ENCODE data around the gene TESK1.
"Not testable (repeated sequence)": the region's sequence is repeated elsewhere in the genome, so short reads cannot be mapped to it uniquely, and the experiment has no call there.

TESK1 gene

DNA sequence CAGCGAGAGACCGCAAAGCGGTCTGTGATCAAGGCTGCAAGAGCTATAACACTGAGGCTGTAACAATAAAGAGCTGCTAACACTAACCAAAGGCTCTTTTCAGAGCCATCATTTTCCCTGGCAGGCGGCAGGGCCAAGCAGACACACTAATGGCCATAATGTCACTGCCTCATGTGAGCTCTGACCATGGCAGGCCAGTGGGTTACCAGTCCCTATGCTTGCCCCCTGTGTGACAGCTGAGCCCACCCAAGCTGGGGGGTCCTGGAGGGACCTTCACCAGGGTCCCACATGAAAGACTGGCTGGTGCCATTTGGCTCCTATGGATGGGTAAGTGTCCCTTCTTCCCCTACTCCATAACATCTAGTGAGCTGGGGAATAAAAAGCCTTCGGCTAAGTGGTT, 29.6 kb upstream of the TESK1 start:
- POLR2A ChIA-PET = no interaction called here
- DNase-seq (ENCODE audit: low read depth, low spot score) = no peak
- TF ChIP-seq, protein P1, sequence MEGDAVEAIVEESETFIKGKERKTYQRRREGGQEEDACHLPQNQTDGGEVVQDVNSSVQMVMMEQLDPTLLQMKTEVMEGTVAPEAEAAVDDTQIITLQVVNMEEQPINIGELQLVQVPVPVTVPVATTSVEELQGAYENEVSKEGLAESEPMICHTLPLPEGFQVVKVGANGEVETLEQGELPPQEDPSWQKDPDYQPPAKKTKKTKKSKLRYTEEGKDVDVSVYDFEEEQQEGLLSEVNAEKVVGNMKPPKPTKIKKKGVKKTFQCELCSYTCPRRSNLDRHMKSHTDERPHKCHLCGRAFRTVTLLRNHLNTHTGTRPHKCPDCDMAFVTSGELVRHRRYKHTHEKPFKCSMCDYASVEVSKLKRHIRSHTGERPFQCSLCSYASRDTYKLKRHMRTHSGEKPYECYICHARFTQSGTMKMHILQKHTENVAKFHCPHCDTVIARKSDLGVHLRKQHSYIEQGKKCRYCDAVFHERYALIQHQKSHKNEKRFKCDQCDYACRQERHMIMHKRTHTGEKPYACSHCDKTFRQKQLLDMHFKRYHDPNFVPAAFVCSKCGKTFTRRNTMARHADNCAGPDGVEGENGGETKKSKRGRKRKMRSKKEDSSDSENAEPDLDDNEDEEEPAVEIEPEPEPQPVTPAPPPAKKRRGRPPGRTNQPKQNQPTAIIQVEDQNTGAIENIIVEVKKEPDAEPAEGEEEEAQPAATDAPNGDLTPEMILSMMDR (IDR thresholded peaks at IDR 0.05; ENCODE audit: insufficient read depth, low read length, missing control alignments) = no peak
- H3K4me3 ChIP-seq (ENCODE audit: low read depth, low read length) = no peak overlapping the region
- CTCF ChIA-PET = interaction anchor here (1.3 kb wide), 1 partner anchor 22 kb away, joined by 4 read pairs; no protein-coding TSS in a partner anchor

DNA sequence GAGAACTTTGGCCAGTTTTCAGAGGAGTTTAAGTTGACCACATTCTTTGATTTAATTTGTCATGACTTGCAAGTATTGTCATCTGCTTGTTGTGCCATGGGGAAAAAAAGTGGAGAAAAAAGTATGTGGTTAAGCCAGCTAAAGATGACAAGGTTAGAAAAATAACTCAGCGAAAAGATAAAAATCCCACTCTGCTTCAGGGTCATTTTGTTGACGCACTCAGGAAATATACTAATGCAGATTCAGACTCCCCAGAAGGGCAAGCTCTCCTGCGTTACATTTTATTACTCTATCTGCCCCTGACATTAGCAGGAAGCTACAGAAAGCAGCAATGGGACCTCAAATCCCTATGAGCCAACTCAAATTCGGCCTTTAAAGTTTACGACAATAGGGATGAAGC, 27.6 kb upstream of the TESK1 start:
- ChIA-PET CTCF (interaction anchor here (1.0 to 2.2 kb wide), 4 partner anchors 9 to 69 kb away, joined by 3 to 9 read pairs (median 8); no protein-coding TSS in a partner anchor), POLR2A (no interaction called here)
- TF ChIP-seq, protein P1 (IDR thresholded peaks at IDR 0.05; ENCODE audit: insufficient read depth, low read length, missing control alignments) = no peak
- H3K4me3 ChIP-seq (ENCODE audit: low read depth, low read length) = no peak overlapping the region
- no peak for DNase-seq (ENCODE audit: low read depth, low spot score)

DNA sequence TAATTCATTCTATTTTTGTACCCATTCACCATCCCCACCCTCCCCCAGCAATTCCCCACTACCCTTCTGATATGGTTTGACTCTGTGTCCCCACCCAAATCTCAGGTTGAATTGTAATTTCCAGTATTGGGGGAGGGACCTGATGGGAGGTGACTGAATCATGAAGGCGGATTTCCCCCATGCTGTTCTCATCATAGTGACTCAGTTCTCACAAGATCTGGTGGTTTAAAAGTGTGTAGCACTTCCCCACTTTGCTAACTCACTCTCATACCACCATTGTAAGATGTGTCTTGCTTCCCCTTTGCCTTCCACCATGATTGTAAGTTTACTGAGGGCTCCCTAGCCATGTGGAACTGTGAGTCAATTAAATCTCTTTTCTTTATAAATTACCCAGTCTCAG, 25.9 kb upstream of the TESK1 start:
- ChIA-PET POLR2A (no interaction called here), CTCF (interaction anchor here (1.1 to 2.2 kb wide), 5 partner anchors 10 to 26 kb away, joined by 3 to 9 read pairs (median 6); no protein-coding TSS in a partner anchor)
- no peak for DNase-seq (ENCODE audit: low read depth, low spot score)
- H3K4me3 ChIP-seq (ENCODE audit: low read depth, low read length) = no peak overlapping the region
- TF ChIP-seq, protein P1 (IDR thresholded peaks at IDR 0.05; ENCODE audit: insufficient read depth, low read length, missing control alignments) = no peak

DNA sequence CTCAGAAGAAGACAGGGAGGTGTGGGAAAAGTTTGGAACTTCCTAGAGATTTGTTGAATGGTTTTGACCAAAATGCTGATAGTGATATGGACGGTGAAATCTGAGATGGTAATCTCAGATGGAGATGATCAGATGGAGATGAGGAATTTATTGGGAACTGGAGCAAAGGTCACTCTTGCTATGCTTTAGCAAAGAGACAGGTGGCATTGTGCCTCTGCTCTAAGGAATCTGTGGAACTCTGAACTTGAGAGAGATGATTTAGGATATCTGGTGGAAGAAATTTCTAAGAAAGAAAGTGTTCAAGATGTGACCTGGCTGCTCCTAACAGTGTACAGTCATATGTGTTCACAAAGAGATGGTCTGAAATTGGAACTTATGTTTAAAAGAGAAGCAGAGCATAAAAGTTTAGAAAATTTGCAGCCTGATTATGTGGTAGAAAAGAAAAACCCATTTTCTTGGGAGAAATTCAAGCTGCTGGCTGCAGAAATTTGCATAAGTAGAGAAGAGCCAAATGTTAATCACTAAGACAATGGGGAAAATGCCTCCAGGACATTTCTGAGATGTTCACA, 25.3 kb upstream of the TESK1 start:
- POLR2A ChIA-PET; DNase-seq (ENCODE audit: low read depth, low spot score); CTCF ChIA-PET; H3K4me3 ChIP-seq (ENCODE audit: low read depth, low read length): not testable (repeated sequence)

DNA sequence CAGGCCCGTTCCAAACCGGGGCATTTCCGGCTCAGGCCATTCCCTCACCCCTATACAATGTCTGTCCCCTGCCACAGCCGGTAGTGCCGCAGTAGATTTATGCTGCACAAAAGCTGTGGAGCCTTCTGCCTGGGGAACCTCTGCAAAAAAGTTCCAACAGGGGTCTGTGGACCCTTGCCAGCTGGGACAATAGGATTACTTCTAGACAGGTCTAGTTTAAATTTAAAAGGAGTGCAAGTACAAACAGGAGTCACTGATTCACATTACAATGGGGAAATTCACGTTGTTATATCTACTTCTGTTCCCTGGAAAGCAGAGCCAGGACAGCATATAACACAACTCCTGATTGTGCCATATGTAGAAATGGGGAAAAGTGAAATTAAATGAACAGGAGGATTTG, 21.5 kb upstream of the TESK1 start:
- DNase-seq (ENCODE audit: low read depth, low spot score); POLR2A ChIA-PET; H3K4me3 ChIP-seq (ENCODE audit: low read depth, low read length): not testable (repeated sequence)
- CTCF ChIA-PET = interaction anchor here (1.4 kb wide), 1 partner anchor 19 kb away, joined by 4 read pairs; no protein-coding TSS in a partner anchor

DNA sequence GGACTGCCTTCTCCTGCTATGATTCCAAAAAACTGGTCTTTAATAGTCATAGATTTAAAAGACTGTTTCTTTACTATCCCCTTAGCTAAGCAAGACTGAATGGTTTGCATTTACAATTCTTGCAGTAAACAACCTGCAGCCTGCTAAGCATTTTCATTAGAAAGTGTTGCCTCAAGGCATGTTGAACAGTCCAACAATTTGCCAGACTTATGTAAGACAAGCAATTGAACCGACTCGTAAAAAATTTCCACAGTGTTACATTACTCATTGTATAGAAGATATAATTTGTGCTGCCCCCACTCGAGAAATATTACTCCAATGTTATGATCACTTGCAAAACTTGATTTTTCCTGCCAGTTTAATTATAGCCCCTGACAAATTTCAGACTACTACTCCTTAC, 20.4 kb upstream of the TESK1 start:
- POLR2A ChIA-PET; H3K4me3 ChIP-seq (ENCODE audit: low read depth, low read length); CTCF ChIA-PET; DNase-seq (ENCODE audit: low read depth, low spot score): not testable (repeated sequence)

DNA sequence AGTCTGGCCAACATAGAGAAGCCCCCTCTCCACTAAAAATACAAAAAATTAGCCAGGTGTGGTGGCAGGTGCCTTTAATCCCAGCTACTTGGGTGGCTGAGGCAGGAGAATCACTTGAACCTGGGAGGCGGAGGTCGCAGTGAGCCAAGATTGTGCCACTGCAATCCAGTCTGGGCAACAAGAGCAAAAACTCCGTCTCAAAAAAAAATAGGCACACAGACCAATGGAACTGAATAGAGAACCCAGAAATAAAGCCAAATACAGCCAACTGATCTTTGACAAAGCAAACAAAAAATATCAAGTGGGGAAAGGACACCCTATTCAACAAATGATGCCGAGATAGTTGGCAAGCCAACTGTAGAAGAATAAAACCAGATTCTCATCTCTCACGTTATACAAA, 16.6 kb upstream of the TESK1 start:
- DNase-seq (ENCODE audit: low read depth, low spot score); POLR2A ChIA-PET; H3K4me3 ChIP-seq (ENCODE audit: low read depth, low read length): not testable (repeated sequence)
- CTCF ChIA-PET = interaction anchor here (1.0 to 1.6 kb wide), 3 partner anchors 10 to 23 kb away, joined by 3 read pairs; no protein-coding TSS in a partner anchor

DNA sequence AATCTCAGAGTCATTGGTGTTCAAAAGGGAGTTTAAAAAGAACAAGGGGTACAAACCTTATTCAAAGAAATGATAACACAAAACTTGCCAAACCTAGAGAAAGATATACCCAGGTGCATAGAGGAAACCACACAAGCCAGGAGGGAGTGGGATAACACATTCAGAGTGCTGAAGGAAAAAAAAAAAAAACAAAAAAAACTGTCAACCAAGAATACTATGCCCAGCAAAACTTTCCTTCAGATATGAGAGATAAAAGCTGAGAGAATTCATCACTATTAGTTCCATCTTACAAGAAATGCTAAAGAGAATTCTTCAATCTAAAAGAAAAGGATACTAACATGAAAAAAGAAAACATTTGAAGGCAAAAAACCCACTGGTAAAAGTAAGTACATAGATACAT, 11.5 kb upstream of the TESK1 start:
- TF ChIP-seq, protein P1 (IDR thresholded peaks at IDR 0.05; ENCODE audit: insufficient read depth, low read length, missing control alignments) = no peak
- no peak for DNase-seq (ENCODE audit: low read depth, low spot score)
- H3K4me3 ChIP-seq (ENCODE audit: low read depth, low read length) = no peak overlapping the region
- ChIA-PET POLR2A (no interaction called here), CTCF (interaction anchor here (1.2 kb wide), 1 partner anchor 53 kb away, joined by 3 read pairs; no protein-coding TSS in a partner anchor)
